OCI-LY7 (cell line): ENCODE results near the gene FAM32A. TPM values are rescaled to one million over a fixed set of nuclear protein-coding genes. Genes with fewer than 3 reads are reported as not detected.

Experiments used
- BruUV-seq: library from RNA; stranded (reverse); fragments of 400-500 nt; replicated peaks from 2 replicates; lab custom pipeline; 2021; lab: Mats Ljungman, UMichigan
- CTCF ChIA-PET: fragments of 300-600 bp; sonication (Branson Sonifier 250); formaldehyde crosslinking; loops from one replicate; lab custom pipeline; 2022; ENCODE audit warnings: antibody characterized with exemption; ENCODE audit not compliant: unreplicated experiment; lab: Charles Lee
- POLR2A ChIA-PET: fragments of 300-600 bp; sonication (Branson Sonifier 250); formaldehyde crosslinking; loops from one replicate; lab custom pipeline; 2022; ENCODE audit warnings: antibody characterized with exemption; lab: Charles Lee
- DNase-seq: peaks from one replicate; pipeline ENCODE4 v3.0.0-alpha.2; 2015; ENCODE audit warnings: low spot score
- H2AFZ ChIP-seq: fragments of 200-600 bp; sonication (generic), shearing (Covaris generic); 2 replicates; pipeline ENCODE4 v1.6.1; 2014; ENCODE audit warnings: mild to moderate bottlenecking, antibody characterized with exemption, low read length, moderate library complexity
- H3K27ac ChIP-seq: fragments of 200-600 bp; sonication (generic); 2 replicates; pipeline ENCODE4 v1.5.1; 2014; ENCODE audit warnings: mixed run types, low read depth, mild to moderate bottlenecking, moderate library complexity, low read length, inconsistent platforms; ENCODE audit not compliant: poor library complexity, severe bottlenecking
- H3K36me3 ChIP-seq: fragments of 200-600 bp; sonication (generic); 2 replicates; pipeline ENCODE4 v1.6.1; 2014; ENCODE audit warnings: mild to moderate bottlenecking, antibody characterized with exemption, low read length, moderate library complexity, mixed read lengths; ENCODE audit not compliant: insufficient read depth
- H3K4me1 ChIP-seq: fragments of 200-600 bp; sonication (generic); 2 replicates; pipeline ENCODE4 v1.5.1; 2014; ENCODE audit warnings: mild to moderate bottlenecking, low read length; ENCODE audit not compliant: insufficient read depth, poor library complexity, severe bottlenecking
- H3K4me2 ChIP-seq: fragments of 200-600 bp; sonication (generic); 2 replicates; pipeline ENCODE4 v1.6.1; 2014; ENCODE audit warnings: mild to moderate bottlenecking, low read length
- H3K4me3 ChIP-seq: fragments of 200-600 bp; sonication (generic); 2 replicates; pipeline ENCODE4 v1.5.1; 2014; ENCODE audit warnings: mild to moderate bottlenecking, low read depth, low read length; ENCODE audit not compliant: poor library complexity, severe bottlenecking
- H3K79me2 ChIP-seq: fragments of 200-600 bp; sonication (generic); 2 replicates; pipeline ENCODE4 v1.6.1; 2016; ENCODE audit warnings: low read depth, mild to moderate bottlenecking, low read length, moderate library complexity, mixed read lengths; ENCODE audit not compliant: insufficient read depth
- H3K9me2 ChIP-seq: fragments of 200-600 bp; sonication (generic); 2 replicates; pipeline ENCODE4 v1.6.1; 2016; ENCODE audit warnings: mild to moderate bottlenecking, low read length, mixed read lengths; ENCODE audit not compliant: insufficient read depth
- H3K9me3 ChIP-seq: fragments of 200-600 bp; sonication (generic); 2 replicates; pipeline ENCODE4 v1.6.1; 2014; ENCODE audit warnings: mild to moderate bottlenecking, mixed run types, low read length, mixed read lengths
- H4K20me1 ChIP-seq: fragments of 200-600 bp; sonication (generic); 2 replicates; pipeline ENCODE4 v1.6.1; 2014; ENCODE audit warnings: mild to moderate bottlenecking, antibody characterized with exemption, low read length, moderate library complexity, mixed read lengths; ENCODE audit not compliant: insufficient read depth
- CTCF ChIP-seq: fragments of 200-600 bp; sonication (generic); conservative IDR thresholded peaks from 2 replicates; pipeline ENCODE4 v1.5.1; 2014; ENCODE audit warnings: mild to moderate bottlenecking, antibody characterized with exemption, low read length, moderate library complexity, mixed read lengths
- EZH2phosphoT487 ChIP-seq: fragments of 200-600 bp; sonication (generic); IDR thresholded peaks from 2 replicates; pipeline ENCODE4 v1.6.1; 2018; ENCODE audit warnings: low read depth, borderline replicate concordance, mild to moderate bottlenecking, mixed run types, antibody characterized with exemption, low read length, moderate library complexity, mixed read lengths
- intact Hi-C: fragments of 100-400 bp; cut with micrococcal nuclease; formaldehyde crosslinking; loops from one replicate; pipeline ENCODE4 v1.10.0; 2022; ENCODE audit not compliant: unreplicated experiment
- total RNA-seq, 2 experiments: library from RNA; depleted of rRNA in 1 of 2; stranded (reverse); fragments of >200 nt in 1 of 2; shearing (Covaris generic) in 1 of 2; gene quantifications; 2 replicates each; pipeline ENCODE4 v1.2.3, GENCODE V29; 2014 to 2022

Gene FAM32A
- total RNA-seq, 2 experiments from 2014 or later, result 64.5 to 71.0 TPM

- BruUV-seq, result no TSS peak
- Histone ChIP-seq H3K4me2 (no peak overlapping the region), H4K20me1 (0 out of 2 replicates have a peak, but pooled peaks cover under 1% of the 10 kb centered on the region), H3K27ac (no peak overlapping the region), H3K9me2 (no peaks in the 10 kb centered on the region), H3K36me3 (peaks cover 59% of the 10 kb centered on the region), H3K4me3 (no peak overlapping the region), H3K79me2 (peaks cover 10% of the 10 kb centered on the region; the same call in 1 of the 2 replicates), H3K9me3 (no peaks in the 10 kb centered on the region), H3K4me1 (peaks cover 4% of the 10 kb centered on the region), H2AFZ (no peak overlapping the region)
- ChIA-PET CTCF (no interaction called here), POLR2A (no interaction called here)
- no peak for TF ChIP-seq EZH2phosphoT487
- no peak for DNase-seq
- intact Hi-C loops, result no loop called here
Measured at GRCh38 chr19:16204005-16204294, 18.7 kb downstream of the FAM32A start.

- no peak overlapping the region for H3K4me2 ChIP-seq
- TF ChIP-seq CTCF, result no peak
- no peak for TF ChIP-seq EZH2phosphoT487
- no peak for DNase-seq
- H3K27ac ChIP-seq, result no peak overlapping the region
- H3K79me2 ChIP-seq, result no peaks in the 10 kb centered on the region
- ChIA-PET CTCF (no interaction called here), POLR2A (no interaction called here)
- no peaks in the 10 kb centered on the region for H3K9me3 ChIP-seq
- intact Hi-C loops, result no loop called here
- no peaks in the 10 kb centered on the region for H3K9me2 ChIP-seq
- peaks cover 74% of the 10 kb centered on the region for H3K36me3 ChIP-seq
- no peaks in the 10 kb centered on the region for H4K20me1 ChIP-seq
- no peak overlapping the region for H2AFZ ChIP-seq
- no peaks in the 10 kb centered on the region for H3K4me1 ChIP-seq
- no TSS peak for BruUV-seq
- H3K4me3 ChIP-seq, result no peak overlapping the region
Measured at GRCh38 chr19:16205205-16206045, 20.2 kb downstream of the FAM32A start.

GRCh38 chr19:16206046-16206605 lies 20.9 kb downstream of the FAM32A start:
- Histone ChIP-seq H4K20me1 (no peaks in the 10 kb centered on the region), H3K79me2 (no peaks in the 10 kb centered on the region), H3K9me3 (no peaks in the 10 kb centered on the region), H3K9me2 (no peaks in the 10 kb centered on the region), H3K27ac (no peak overlapping the region), H3K4me3 (no peak overlapping the region), H2AFZ (no peak overlapping the region), H3K4me1 (no peaks in the 10 kb centered on the region), H3K4me2 (no peak overlapping the region), H3K36me3 (peaks cover 81% of the 10 kb centered on the region)
- intact Hi-C loops, result no loop called here
- ChIA-PET CTCF (no interaction called here), POLR2A (no interaction called here)
- BruUV-seq, result no TSS peak
- TF ChIP-seq EZH2phosphoT487, result no peak
- no peak for DNase-seq
